GM23338 (cell line): ENCODE measurements around the gene COL2A1. TPM values are rescaled to one million over a fixed set of nuclear protein-coding genes. Genes with fewer than 3 reads are reported as not detected.

Source experiments
- ATAC-seq: fragments of 200-7000 bp; cut with Tn5 transposase; 3 replicates; pipeline ENCODE4 v1.9.1; 2020
- DNase-seq: peaks from one replicate; pipeline ENCODE4 v3.0.0-alpha.2; 2015; ENCODE audit warnings: low spot score
- H2AFZ ChIP-seq: fragments of 200-600 bp; sonication (generic); 2 replicates; pipeline ENCODE4 v1.8.0; 2016; ENCODE audit warnings: antibody characterized with exemption, mild to moderate bottlenecking, moderate library complexity
- H3F3A ChIP-seq: fragments of 200-600 bp; sonication (generic); replicated peaks from 2 replicates; pipeline ENCODE4 v1.8.0; 2017; ENCODE audit warnings: antibody characterized with exemption, mixed run types, low read depth
- H3K27ac ChIP-seq: fragments of 200-600 bp; sonication (generic); 2 replicates; pipeline ENCODE4 v1.6.1; 2016; ENCODE audit warnings: low read depth
- H3K27me3 ChIP-seq: fragments of 200-600 bp; sonication (generic); 2 replicates; pipeline ENCODE4 v1.8.0; 2016; ENCODE audit warnings: mild to moderate bottlenecking, mixed run types, moderate library complexity; ENCODE audit not compliant: insufficient read depth
- H3K36me3 ChIP-seq: fragments of 200-600 bp; sonication (generic); 2 replicates; pipeline ENCODE4 v1.8.0; 2016; ENCODE audit warnings: mild to moderate bottlenecking; ENCODE audit not compliant: insufficient read depth
- H3K4me1 ChIP-seq: fragments of 200-600 bp; sonication (generic); 2 replicates; pipeline ENCODE4 v1.8.0; 2016; ENCODE audit warnings: mild to moderate bottlenecking, moderate library complexity; ENCODE audit not compliant: insufficient read depth
- H3K4me2 ChIP-seq: fragments of 200-600 bp; sonication (generic); 2 replicates; pipeline ENCODE4 v1.7.1; 2017; ENCODE audit warnings: mixed run types
- H3K4me3 ChIP-seq: fragments of 200-600 bp; sonication (generic); 2 replicates; pipeline ENCODE4 v1.6.1; 2016; ENCODE audit warnings: mixed run types
- H3K79me2 ChIP-seq: fragments of 200-600 bp; sonication (generic); replicated peaks from 2 replicates; pipeline ENCODE4 v1.8.0; 2017; ENCODE audit warnings: mild to moderate bottlenecking; ENCODE audit not compliant: insufficient read depth
- H3K9me2 ChIP-seq: fragments of 200-600 bp; sonication (generic); 2 replicates; pipeline ENCODE4 v1.8.0; 2017; ENCODE audit not compliant: insufficient read depth
- H4K20me1 ChIP-seq: fragments of 200-600 bp; sonication (generic); replicated peaks from 2 replicates; pipeline ENCODE4 v1.8.0; 2017; ENCODE audit warnings: mild to moderate bottlenecking; ENCODE audit not compliant: insufficient read depth
- H3K27ac Mint-ChIP-seq: 2 replicates; pipeline ENCODE4 v1.8.0; 2020; ENCODE audit warnings: inconsistent platforms, mild to moderate bottlenecking, moderate library complexity, mixed read lengths
- H3K27me3 Mint-ChIP-seq: 3 replicates; pipeline ENCODE4 v1.8.0; 2022; ENCODE audit warnings: low read depth, mild to moderate bottlenecking, moderate library complexity, mixed read lengths, inconsistent platforms; ENCODE audit not compliant: insufficient read depth, poor library complexity
- H3K36me3 Mint-ChIP-seq: 3 replicates; pipeline ENCODE4 v1.8.0; 2021; ENCODE audit warnings: low read depth, mild to moderate bottlenecking, inconsistent platforms, moderate library complexity, mixed read lengths
- H3K4me1 Mint-ChIP-seq: 3 replicates; pipeline ENCODE4 v1.8.0; 2020; ENCODE audit warnings: mild to moderate bottlenecking, inconsistent platforms, mixed read lengths
- H3K4me3 Mint-ChIP-seq: 3 replicates; pipeline ENCODE4 v1.8.0; 2021; ENCODE audit warnings: moderate library complexity, mild to moderate bottlenecking, inconsistent platforms, mixed read lengths
- H3K9me3 Mint-ChIP-seq: 3 replicates; pipeline ENCODE4 v1.8.0; 2020; ENCODE audit warnings: moderate library complexity, mild to moderate bottlenecking, inconsistent platforms, mixed read lengths
- CREB1 ChIP-seq: fragments of 250-450 bp; sonication (Bioruptor Pico); IDR thresholded peaks from 2 replicates; pipeline ENCODE4 v1.5.0; 2020; ENCODE audit warnings: low read depth, mild to moderate bottlenecking, moderate library complexity
- EZH2 ChIP-seq: fragments of 200-600 bp; sonication (generic); IDR thresholded peaks from one replicate; pipeline ENCODE4 v1.8.0; 2017; ENCODE audit warnings: antibody characterized with exemption, mild to moderate bottlenecking, low read depth; ENCODE audit not compliant: unreplicated experiment
- EZH2phosphoT487 ChIP-seq: fragments of 200-600 bp; sonication (generic); IDR thresholded peaks from one replicate; pipeline ENCODE4 v1.8.1; 2018; ENCODE audit warnings: antibody characterized with exemption; ENCODE audit not compliant: unreplicated experiment
- JUNB ChIP-seq: IDR thresholded peaks from one replicate; pipeline ENCODE4 v1.6.1; 2016; ENCODE audit warnings: antibody characterized with exemption; ENCODE audit not compliant: unreplicated experiment
- NANOG ChIP-seq: IDR thresholded peaks from 2 replicates; pipeline ENCODE4 v1.6.1; 2016; ENCODE audit warnings: antibody characterized with exemption, borderline replicate concordance
- POLR2AphosphoS5 ChIP-seq: IDR thresholded peaks from 2 replicates; pipeline ENCODE4 v1.6.1; 2016; ENCODE audit warnings: antibody characterized with exemption, low read depth
- STAT1 ChIP-seq: IDR thresholded peaks from one replicate; pipeline ENCODE4 v1.6.1; 2016; ENCODE audit warnings: antibody characterized with exemption; ENCODE audit not compliant: unreplicated experiment
- ZNF114 ChIP-seq: fragments of 250-450 bp; sonication (Bioruptor Pico); IDR thresholded peaks from 2 replicates; pipeline ENCODE4 v1.5.0; 2020; ENCODE audit warnings: mild to moderate bottlenecking, moderate library complexity
- ZNF331 ChIP-seq: fragments of 250-450 bp; sonication (Bioruptor Pico); IDR thresholded peaks from 2 replicates; pipeline ENCODE4 v1.5.0; 2020; ENCODE audit warnings: low read depth, mild to moderate bottlenecking, moderate library complexity
- polyA plus RNA-seq: library from polyadenylated mRNA; unstranded; fragments of >200 nt; fragmentation: Nextera tagmentation; extraction: Ambion mirVana; gene quantifications from 2 replicates; pipeline ENCODE4 v1.2.1, GENCODE V29; 2016
- total RNA-seq: library from RNA; depleted of rRNA; stranded (reverse); fragments of >200 nt; shearing (Covaris generic); gene quantifications from 2 replicates; pipeline ENCODE4 v1.2.3, GENCODE V29; 2014
- TF ChIP-seq, protein P1 (sequence below), 2 experiments: fragments of 200-600 bp in 1 of 2; sonication (generic) in 1 of 2; conservative IDR thresholded peaks; 2 replicates each; pipeline versions ENCODE4 v1.5.1 to v1.6.1; 2016 to 2017; ENCODE audit warnings: antibody characterized with exemption in 2 of 2, low read depth in 2 of 2, mild to moderate bottlenecking in 2 of 2, moderate library complexity in 1 of 2
- TF ChIP-seq, protein P2 (sequence below): IDR thresholded peaks from 2 replicates; pipeline ENCODE4 v1.6.1; 2016; ENCODE audit warnings: antibody characterized with exemption
- TF ChIP-seq, protein P3 (sequence below): fragments of 250-450 bp; sonication (Bioruptor Pico); IDR thresholded peaks from 2 replicates; pipeline ENCODE4 v1.5.0; 2020; ENCODE audit warnings: mild to moderate bottlenecking, moderate library complexity

Gene COL2A1
- total and polyA plus RNA-seq, 2 experiments from 2014 or later = 7.0 to 24.6 TPM

DNA sequence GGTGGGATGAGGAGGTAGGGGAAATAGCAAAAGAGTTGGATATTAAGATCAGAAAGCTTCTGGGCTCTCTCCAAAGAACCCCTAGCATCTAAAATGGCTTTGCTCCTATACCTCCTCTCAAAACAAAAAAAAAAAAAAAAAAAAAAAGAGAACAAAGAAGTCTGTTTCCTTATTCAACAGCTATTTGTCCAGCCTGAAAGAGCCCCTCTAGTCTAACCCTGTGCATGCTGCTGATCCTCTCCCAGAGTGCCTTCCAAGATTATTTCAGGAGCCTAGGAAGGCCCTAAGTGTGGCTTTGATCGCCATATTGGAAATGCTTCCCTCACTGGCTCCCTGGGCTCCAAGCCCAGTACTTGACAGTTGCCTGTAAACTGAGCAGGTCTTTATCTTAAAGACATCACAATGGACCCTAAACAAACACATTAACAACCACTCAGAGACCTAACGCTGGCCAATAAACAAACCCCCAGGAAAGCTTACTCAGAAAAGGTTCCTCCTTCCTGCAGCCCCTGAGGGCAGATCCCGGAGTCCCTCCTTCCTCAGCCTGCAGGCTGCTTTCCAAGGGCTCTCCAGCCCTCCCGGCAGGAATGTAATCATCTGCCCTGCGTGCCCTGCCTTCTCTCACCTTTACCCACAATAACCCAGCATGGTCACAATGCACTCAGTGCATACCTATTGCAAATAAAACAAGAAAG lies 17.4 kb upstream of the COL2A1 start (continued):
- peak; percentile 49 for TF ChIP-seq EZH2
- TF ChIP-seq POLR2AphosphoS5 = peak; percentile 88
- TF ChIP-seq, protein P1, sequence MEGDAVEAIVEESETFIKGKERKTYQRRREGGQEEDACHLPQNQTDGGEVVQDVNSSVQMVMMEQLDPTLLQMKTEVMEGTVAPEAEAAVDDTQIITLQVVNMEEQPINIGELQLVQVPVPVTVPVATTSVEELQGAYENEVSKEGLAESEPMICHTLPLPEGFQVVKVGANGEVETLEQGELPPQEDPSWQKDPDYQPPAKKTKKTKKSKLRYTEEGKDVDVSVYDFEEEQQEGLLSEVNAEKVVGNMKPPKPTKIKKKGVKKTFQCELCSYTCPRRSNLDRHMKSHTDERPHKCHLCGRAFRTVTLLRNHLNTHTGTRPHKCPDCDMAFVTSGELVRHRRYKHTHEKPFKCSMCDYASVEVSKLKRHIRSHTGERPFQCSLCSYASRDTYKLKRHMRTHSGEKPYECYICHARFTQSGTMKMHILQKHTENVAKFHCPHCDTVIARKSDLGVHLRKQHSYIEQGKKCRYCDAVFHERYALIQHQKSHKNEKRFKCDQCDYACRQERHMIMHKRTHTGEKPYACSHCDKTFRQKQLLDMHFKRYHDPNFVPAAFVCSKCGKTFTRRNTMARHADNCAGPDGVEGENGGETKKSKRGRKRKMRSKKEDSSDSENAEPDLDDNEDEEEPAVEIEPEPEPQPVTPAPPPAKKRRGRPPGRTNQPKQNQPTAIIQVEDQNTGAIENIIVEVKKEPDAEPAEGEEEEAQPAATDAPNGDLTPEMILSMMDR (conservative IDR thresholded peaks at IDR 0.05; ENCODE audit: low read depth in 2 of 2) = no peak

DNA sequence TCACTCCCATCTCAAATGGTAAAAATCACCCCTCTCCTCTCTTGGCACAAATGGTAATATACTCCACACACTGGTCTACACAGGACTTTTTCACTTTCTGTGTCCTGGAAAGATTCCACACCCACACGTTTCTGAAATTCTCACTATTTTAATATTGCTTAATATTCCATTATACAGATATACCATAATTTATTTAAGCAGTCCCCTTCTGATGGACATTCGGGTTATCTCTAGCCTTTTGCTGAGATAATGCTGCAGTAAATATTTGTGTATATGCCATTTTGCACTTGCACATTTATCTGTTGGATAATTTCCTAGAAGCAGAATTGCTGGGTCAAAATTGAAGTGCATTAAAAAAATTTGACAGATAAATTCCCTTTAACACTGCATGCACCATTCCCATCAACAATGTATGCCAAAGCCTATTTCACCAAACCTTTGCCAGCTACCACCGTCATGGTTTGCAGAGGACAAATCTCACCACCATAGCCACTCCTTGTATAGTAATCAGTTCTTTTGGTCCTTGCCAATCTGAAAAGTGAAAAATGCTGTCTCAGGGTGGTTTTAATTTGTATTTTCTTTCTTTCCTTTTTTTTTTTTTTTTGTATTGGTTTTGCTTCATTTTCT lies 15.5 kb upstream of the COL2A1 start:
- H3K9me2 ChIP-seq = no peaks in the 10 kb centered on the region
- no peak overlapping the region for H3K27ac ChIP-seq
- peaks cover 14% of the 10 kb centered on the region for H4K20me1 ChIP-seq
- no peak overlapping the region for H3K4me2 ChIP-seq
- no peaks in the 10 kb centered on the region for H3K36me3 ChIP-seq
- DNase-seq (no peak), ATAC-seq (no peak)
- no peak overlapping the region for H3K27ac Mint-ChIP-seq
- no peak overlapping the region for H3K4me3 ChIP-seq
- H3K36me3 Mint-ChIP-seq = no peaks in the 10 kb centered on the region; the same call in 2 of the 3 replicates
- H2AFZ ChIP-seq = no peak overlapping the region
- peaks cover 100% of the 10 kb centered on the region for H3K27me3 Mint-ChIP-seq
- no peaks in the 10 kb centered on the region for H3K9me3 Mint-ChIP-seq
- no peak overlapping the region for H3K4me3 Mint-ChIP-seq
- peaks cover 100% of the 10 kb centered on the region for H3K27me3 ChIP-seq
- H3F3A ChIP-seq = no peaks in the 10 kb centered on the region
- peaks cover 15% of the 10 kb centered on the region for H3K4me1 ChIP-seq
- no peaks in the 10 kb centered on the region for H3K79me2 ChIP-seq
- H3K4me1 Mint-ChIP-seq = peaks cover 22% of the 10 kb centered on the region
- TF ChIP-seq, protein P2, sequence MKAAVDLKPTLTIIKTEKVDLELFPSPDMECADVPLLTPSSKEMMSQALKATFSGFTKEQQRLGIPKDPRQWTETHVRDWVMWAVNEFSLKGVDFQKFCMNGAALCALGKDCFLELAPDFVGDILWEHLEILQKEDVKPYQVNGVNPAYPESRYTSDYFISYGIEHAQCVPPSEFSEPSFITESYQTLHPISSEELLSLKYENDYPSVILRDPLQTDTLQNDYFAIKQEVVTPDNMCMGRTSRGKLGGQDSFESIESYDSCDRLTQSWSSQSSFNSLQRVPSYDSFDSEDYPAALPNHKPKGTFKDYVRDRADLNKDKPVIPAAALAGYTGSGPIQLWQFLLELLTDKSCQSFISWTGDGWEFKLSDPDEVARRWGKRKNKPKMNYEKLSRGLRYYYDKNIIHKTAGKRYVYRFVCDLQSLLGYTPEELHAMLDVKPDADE = no peak
- TF ChIP-seq NANOG = no peak
- no peak for TF ChIP-seq STAT1
- TF ChIP-seq CREB1 = no peak
- TF ChIP-seq, protein P3, sequence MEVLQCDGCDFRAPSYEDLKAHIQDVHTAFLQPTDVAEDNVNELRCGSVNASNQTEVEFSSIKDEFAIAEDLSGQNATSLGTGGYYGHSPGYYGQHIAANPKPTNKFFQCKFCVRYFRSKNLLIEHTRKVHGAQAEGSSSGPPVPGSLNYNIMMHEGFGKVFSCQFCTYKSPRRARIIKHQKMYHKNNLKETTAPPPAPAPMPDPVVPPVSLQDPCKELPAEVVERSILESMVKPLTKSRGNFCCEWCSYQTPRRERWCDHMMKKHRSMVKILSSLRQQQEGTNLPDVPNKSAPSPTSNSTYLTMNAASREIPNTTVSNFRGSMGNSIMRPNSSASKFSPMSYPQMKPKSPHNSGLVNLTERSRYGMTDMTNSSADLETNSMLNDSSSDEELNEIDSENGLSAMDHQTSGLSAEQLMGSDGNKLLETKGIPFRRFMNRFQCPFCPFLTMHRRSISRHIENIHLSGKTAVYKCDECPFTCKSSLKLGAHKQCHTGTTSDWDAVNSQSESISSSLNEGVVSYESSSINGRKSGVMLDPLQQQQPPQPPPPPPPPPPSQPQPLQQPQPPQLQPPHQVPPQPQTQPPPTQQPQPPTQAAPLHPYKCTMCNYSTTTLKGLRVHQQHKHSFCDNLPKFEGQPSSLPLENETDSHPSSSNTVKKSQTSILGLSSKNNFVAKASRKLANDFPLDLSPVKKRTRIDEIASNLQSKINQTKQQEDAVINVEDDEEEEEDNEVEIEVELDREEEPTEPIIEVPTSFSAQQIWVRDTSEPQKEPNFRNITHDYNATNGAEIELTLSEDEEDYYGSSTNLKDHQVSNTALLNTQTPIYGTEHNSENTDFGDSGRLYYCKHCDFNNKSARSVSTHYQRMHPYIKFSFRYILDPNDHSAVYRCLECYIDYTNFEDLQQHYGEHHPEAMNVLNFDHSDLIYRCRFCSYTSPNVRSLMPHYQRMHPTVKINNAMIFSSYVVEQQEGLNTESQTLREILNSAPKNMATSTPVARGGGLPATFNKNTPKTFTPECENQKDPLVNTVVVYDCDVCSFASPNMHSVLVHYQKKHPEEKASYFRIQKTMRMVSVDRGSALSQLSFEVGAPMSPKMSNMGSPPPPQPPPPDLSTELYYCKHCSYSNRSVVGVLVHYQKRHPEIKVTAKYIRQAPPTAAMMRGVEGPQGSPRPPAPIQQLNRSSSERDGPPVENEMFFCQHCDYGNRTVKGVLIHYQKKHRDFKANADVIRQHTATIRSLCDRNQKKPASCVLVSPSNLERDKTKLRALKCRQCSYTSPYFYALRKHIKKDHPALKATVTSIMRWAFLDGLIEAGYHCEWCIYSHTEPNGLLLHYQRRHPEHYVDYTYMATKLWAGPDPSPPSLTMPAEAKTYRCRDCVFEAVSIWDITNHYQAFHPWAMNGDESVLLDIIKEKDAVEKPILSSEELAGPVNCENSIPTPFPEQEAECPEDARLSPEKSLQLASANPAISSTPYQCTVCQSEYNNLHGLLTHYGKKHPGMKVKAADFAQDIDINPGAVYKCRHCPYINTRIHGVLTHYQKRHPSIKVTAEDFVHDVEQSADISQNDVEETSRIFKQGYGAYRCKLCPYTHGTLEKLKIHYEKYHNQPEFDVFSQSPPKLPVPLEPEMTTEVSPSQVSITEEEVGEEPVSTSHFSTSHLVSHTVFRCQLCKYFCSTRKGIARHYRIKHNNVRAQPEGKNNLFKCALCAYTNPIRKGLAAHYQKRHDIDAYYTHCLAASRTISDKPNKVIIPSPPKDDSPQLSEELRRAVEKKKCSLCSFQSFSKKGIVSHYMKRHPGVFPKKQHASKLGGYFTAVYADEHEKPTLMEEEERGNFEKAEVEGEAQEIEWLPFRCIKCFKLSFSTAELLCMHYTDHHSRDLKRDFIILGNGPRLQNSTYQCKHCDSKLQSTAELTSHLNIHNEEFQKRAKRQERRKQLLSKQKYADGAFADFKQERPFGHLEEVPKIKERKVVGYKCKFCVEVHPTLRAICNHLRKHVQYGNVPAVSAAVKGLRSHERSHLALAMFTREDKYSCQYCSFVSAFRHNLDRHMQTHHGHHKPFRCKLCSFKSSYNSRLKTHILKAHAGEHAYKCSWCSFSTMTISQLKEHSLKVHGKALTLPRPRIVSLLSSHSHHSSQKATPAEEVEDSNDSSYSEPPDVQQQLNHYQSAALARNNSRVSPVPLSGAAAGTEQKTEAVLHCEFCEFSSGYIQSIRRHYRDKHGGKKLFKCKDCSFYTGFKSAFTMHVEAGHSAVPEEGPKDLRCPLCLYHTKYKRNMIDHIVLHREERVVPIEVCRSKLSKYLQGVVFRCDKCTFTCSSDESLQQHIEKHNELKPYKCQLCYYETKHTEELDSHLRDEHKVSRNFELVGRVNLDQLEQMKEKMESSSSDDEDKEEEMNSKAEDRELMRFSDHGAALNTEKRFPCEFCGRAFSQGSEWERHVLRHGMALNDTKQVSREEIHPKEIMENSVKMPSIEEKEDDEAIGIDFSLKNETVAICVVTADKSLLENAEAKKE = no peak
- TF ChIP-seq EZH2 = no peak
- TF ChIP-seq ZNF114 = no peak
- no peak for TF ChIP-seq ZNF331
- no peak for TF ChIP-seq POLR2AphosphoS5
- TF ChIP-seq JUNB = no peak
- TF ChIP-seq EZH2phosphoT487 = no peak
